Transverse colon (tissue), 3 donors: ENCODE results near the gene RARA.

Experiments
- CTCF ChIP-seq, 5 experiments: fragments of 200-600 bp in 3 of 5; fragments of 450-650 bp in 2 of 5; sonication (generic) in 3 of 5; IDR thresholded peaks; 1 replicate in 2 of 5; 2 replicates in 3 of 5; pipeline ENCODE4 v1.5.1; 2016 to 2017; ENCODE audit warnings: antibody characterized with exemption in 5 of 5, inconsistent platforms in 3 of 5, mild to moderate bottlenecking in 2 of 5, moderate library complexity in 1 of 5
- POLR2A ChIP-seq: fragments of 450-650 bp; IDR thresholded peaks from one replicate; pipeline ENCODE4 v1.6.1; 2016; ENCODE audit warnings: antibody characterized with exemption, mild to moderate bottlenecking, moderate library complexity

GRCh38 chr17:40322358-40323315 is 13.7 kb downstream of the RARA start:
- no peak for TF ChIP-seq CTCF (IDR thresholded peaks at IDR 0.05)
- TF ChIP-seq POLR2A, result peak; percentile 57
